NT2/D1 (cell line): ENCODE measurements around the gene PAH.

ENCODE experiments used
- SUZ12 ChIP-seq: IDR thresholded peaks from 2 replicates; pipeline ENCODE4 v1.6.1; 2011; ENCODE audit not compliant: insufficient read length, insufficient read depth; ENCODE audit errors: extremely low read depth
- ZNF274 ChIP-seq: IDR thresholded peaks from 2 replicates; pipeline ENCODE4 v1.6.1; 2011; ENCODE audit warnings: mild to moderate bottlenecking, low read depth, low read length

DNA sequence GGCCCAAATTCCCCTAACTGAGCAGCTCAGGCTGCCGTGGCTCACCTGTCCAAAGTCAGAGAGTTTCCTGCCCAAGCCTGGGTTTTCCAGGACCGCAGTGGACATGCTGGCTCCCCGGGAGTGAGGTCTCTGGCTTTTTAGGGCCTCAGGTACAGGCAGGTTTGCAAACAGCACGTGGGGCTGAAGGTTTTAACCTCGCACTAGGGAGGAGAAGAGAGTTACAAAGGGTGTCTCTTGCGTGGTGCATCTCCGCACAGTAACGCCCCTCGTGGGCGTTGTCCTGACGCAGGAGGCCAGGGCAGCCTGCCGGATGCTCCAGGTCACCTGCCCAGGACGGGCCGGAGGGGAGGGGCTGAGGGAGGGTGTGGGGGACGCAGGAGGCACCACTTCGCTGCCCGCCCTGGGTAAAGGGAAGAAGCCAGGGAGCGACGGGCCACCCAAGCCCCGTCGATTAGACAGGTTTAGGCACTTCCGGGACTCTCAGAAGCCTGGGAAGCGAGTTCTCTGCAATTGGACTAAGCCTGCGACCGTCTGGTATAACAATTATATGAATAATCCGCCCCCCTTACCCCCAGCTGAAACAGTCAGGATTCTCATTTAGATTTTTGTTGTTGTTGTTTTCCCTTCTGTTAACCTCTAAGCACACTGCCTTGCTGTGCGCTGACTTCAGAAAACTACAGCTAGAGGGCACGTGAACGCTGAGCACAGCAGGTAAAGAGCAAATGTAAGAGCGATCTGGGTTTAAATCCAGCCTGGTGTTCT lies at the start of gene PAH:
- TF ChIP-seq ZNF274 (no peak), SUZ12 (no peak)
